Gastrocnemius medialis (tissue), 4 donors: Measurements from ENCODE around the gene CALHM3.

Experiments
- CTCF ChIP-seq, 5 experiments: fragments of 450-650 bp in 3 of 5; fragments of 200-600 bp in 2 of 5; sonication (generic) in 2 of 5; IDR thresholded peaks in 4 of 5; conservative IDR thresholded peaks in 1 of 5; 1 replicate in 4 of 5; 2 replicates in 1 of 5; pipeline ENCODE4 v1.5.1; 2016 to 2019; ENCODE audit warnings: antibody characterized with exemption in 5 of 5, mild to moderate bottlenecking in 3 of 5, moderate library complexity in 3 of 5
- POLR2A ChIP-seq, 2 donors: fragments of 450-650 bp; IDR thresholded peaks; one replicate each; pipeline ENCODE4 v1.6.1; 2017; ENCODE audit warnings: antibody characterized with exemption in 2 of 2, mild to moderate bottlenecking in 2 of 2, moderate library complexity in 2 of 2

- TF ChIP-seq CTCF (IDR thresholded peaks at IDR 0.05 in 4 of 5, conservative IDR thresholded peaks at IDR 0.05 in 1 of 5) (no peak), POLR2A (IDR thresholded peaks at IDR 0.05) (no peak)
Observed at GRCh38 chr10:103469201-103469600, 9.8 kb downstream of the CALHM3 start.
